Stimulated activated CD8-positive, alpha-beta memory T cell treated with anti-CD3 and anti-CD28 coated beads, Interleukin-7, amount 100 ng/mL, for 1 hour (primary cell): ENCODE measurements around the gene HLA-F.

ENCODE experiments used
- DNase-seq, 2 donors: peaks; one replicate each; pipeline ENCODE4 v3.0.0-alpha.2; 2020; ENCODE audit warnings: low read depth in 2 of 2

Gene HLA-F

GRCh38 chr6:29763491-29764289 lies 40.5 kb downstream of the HLA-F start:
- DNase-seq: no peak

GRCh38 chr6:29764422-29765196 lies 41.4 kb downstream of the HLA-F start:
- no peak for DNase-seq

- DNase-seq: no peak
These were observed 46.1 kb downstream of the HLA-F start for GRCh38 chr6:29769336-29769735.

- no peak for DNase-seq
These were observed 47.1 kb downstream of the HLA-F start for GRCh38 chr6:29770306-29770705.

GRCh38 chr6:29776684-29777083 lies 53.5 kb downstream of the HLA-F start:
- no peak for DNase-seq
